Activated T-cell treated with anti-CD3 and anti-CD28 coated beads, Interleukin-2, amount 50 U/mL, for 72 hours (primary cell): Measurements from ENCODE around the gene NNMT. TPM values are rescaled to one million over a fixed set of nuclear protein-coding genes. Genes with fewer than 3 reads are reported as not detected.

Experiments
- ATAC-seq, 2 donors: fragments of 150-1000 bp; cut with Tn5 transposase; replicated peaks in 1 of 2; 2 replicates each; pipeline ENCODE4 v1.10.0; 2021; ENCODE audit warnings: moderate library complexity in 2 of 2, mild to moderate bottlenecking in 1 of 2
- DNase-seq, 2 donors: peaks; one replicate each; pipeline ENCODE4 v3.0.0; 2021 to 2022; ENCODE audit warnings: mixed read lengths in 1 of 2
- H3K27ac Mint-ChIP-seq: one replicate; pipeline ENCODE4 v1.8.0; 2022; ENCODE audit warnings: mild to moderate bottlenecking, moderate library complexity, mixed read lengths
- H3K27me3 Mint-ChIP-seq: one replicate; pipeline ENCODE4 v1.8.0; 2022; ENCODE audit warnings: low read depth, mixed read lengths
- H3K36me3 Mint-ChIP-seq, 2 donors: one replicate each; pipeline ENCODE4 v1.8.0; 2022; ENCODE audit warnings: mixed read lengths in 2 of 2, mild to moderate bottlenecking in 1 of 2; ENCODE audit not compliant: insufficient read depth in 2 of 2
- H3K4me1 Mint-ChIP-seq: one replicate; pipeline ENCODE4 v1.8.0; 2022; ENCODE audit warnings: low read depth, mixed read lengths
- H3K4me3 Mint-ChIP-seq, 2 donors: one replicate each; pipeline ENCODE4 v1.8.0; 2022; ENCODE audit warnings: mild to moderate bottlenecking in 2 of 2, mixed read lengths in 2 of 2, moderate library complexity in 2 of 2
- H3K9me3 Mint-ChIP-seq, 2 donors: one replicate each; pipeline ENCODE4 v1.8.0; 2022; ENCODE audit warnings: mixed read lengths in 2 of 2
- total RNA-seq, 2 donors: library from RNA; stranded (reverse); gene quantifications; one replicate each; pipeline ENCODE4 v1.2.3, GENCODE V29; 2022

The NNMT gene
- total RNA-seq = not detected

DNA sequence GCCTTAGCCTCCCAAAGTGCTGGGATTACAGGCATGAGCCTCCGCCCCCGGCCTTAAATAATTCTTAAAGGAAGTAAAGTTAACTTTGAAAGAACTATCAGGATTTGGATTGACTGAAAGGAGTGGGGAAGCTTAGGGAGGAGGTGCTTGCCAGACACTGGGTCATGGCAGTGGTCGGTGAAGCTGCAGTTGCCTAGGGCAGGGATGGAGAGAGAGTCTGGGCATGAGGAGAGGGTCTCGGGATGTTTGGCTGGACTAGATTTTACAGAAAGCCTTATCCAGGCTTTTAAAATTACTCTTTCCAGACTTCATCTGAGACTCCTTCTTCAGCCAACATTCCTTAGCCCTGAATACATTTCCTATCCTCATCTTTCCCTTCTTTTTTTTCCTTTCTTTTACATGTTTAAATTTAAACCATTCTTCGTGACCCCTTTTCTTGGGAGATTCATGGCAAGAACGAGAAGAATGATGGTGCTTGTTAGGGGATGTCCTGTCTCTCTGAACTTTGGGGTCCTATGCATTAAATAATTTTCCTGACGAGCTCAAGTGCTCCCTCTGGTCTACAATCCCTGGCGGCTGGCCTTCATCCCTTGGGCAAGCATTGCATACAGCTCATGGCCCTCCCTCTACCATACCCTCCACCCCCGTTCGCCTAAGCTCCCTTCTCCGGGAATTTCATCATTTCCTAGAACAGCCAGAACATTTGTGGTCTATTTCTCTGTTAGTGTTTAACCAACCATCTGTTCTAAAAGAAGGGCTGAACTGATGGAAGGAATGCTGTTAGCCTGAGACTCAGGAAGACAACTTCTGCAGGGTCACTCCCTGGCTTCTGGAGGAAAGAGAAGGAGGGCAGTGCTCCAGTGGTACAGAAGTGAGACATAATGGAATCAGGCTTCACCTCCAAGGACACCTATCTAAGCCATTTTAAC lies at the start of gene NNMT:
NNMT (plus strand) TSS at position 724 of the 929 bp plus-strand sequence; CDS start at position 882, 158 bp downstream.
- Mint-ChIP-seq H3K4me1 (no peaks in the 10 kb centered on the region), H3K27me3 (no peaks in the 10 kb centered on the region), H3K4me3 (no peak within 1 kb of the TSS), H3K36me3 (peaks cover 0 to 6% of the 10 kb centered on the region in 2 donors), H3K9me3 (peaks cover 0 to 4% of the 10 kb centered on the region in 2 donors), H3K27ac (no peak within 1 kb of the TSS)
- ATAC-seq (no peak), DNase-seq (no peak)

DNA sequence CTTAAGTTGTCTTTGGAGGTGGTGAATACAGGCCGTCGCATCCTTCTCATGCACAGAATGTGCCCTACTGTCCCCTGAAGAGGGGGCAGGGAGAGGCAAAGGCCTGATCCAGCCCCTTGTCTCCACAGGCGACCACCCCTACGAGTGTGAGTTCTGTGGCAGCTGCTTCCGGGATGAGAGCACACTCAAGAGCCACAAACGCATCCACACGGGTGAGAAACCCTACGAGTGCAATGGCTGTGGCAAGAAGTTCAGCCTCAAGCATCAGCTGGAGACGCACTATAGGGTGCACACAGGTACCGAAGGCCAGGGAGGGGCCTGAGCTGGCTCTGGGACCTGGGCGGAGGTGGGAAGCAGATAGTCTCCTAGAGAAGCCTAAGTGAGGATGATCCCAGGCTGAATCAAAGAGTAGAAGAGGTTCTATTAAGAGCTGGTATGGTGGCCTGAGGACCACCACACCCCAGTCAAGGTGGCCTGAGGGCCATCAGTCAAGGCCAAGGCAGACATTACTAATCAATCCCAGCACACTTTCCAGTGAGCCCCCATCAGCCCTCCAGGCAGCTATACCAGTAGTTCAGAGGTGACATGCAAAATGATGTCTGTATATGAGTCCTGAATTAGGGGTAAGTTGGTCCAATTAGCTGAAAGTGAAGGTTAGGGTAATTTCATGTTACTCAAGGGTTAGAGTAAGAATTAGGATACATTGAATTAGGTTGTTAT lies 49.0 kb upstream of the NNMT start:
- no peak for ATAC-seq
- no peaks in the 10 kb centered on the region for H3K36me3 Mint-ChIP-seq

DNA sequence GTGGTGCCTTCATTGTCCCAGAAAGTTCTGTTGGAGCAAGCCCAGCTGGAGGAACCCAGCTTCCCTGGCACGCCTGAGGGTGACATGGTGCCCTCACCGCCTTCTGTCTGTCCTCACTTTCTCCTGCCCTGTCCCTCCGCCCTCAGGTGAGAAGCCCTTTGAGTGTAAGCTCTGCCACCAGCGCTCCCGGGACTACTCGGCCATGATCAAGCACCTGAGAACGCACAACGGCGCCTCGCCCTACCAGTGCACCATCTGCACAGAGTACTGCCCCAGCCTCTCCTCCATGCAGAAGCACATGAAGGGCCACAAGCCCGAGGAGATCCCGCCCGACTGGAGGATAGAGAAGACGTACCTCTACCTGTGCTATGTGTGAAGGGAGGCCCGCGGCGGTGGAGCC lies 46.0 kb upstream of the NNMT start:
- ATAC-seq (no peak), DNase-seq (no peak)
- H3K4me1 Mint-ChIP-seq = no peaks in the 10 kb centered on the region
- no peaks in the 10 kb centered on the region for H3K27me3 Mint-ChIP-seq
- H3K27ac Mint-ChIP-seq = no peak overlapping the region
- no peaks in the 10 kb centered on the region for H3K9me3 Mint-ChIP-seq
- no peak overlapping the region for H3K4me3 Mint-ChIP-seq
- H3K36me3 Mint-ChIP-seq = no peaks in the 10 kb centered on the region

More for the DNA sequence above, 49.0 kb upstream of the NNMT start:
- DNase-seq = no peak
- H3K27me3 Mint-ChIP-seq = no peaks in the 10 kb centered on the region
- no peaks in the 10 kb centered on the region for H3K9me3 Mint-ChIP-seq
- H3K4me1 Mint-ChIP-seq = no peaks in the 10 kb centered on the region
- no peak overlapping the region for H3K4me3 Mint-ChIP-seq
- H3K27ac Mint-ChIP-seq = no peak overlapping the region

DNA sequence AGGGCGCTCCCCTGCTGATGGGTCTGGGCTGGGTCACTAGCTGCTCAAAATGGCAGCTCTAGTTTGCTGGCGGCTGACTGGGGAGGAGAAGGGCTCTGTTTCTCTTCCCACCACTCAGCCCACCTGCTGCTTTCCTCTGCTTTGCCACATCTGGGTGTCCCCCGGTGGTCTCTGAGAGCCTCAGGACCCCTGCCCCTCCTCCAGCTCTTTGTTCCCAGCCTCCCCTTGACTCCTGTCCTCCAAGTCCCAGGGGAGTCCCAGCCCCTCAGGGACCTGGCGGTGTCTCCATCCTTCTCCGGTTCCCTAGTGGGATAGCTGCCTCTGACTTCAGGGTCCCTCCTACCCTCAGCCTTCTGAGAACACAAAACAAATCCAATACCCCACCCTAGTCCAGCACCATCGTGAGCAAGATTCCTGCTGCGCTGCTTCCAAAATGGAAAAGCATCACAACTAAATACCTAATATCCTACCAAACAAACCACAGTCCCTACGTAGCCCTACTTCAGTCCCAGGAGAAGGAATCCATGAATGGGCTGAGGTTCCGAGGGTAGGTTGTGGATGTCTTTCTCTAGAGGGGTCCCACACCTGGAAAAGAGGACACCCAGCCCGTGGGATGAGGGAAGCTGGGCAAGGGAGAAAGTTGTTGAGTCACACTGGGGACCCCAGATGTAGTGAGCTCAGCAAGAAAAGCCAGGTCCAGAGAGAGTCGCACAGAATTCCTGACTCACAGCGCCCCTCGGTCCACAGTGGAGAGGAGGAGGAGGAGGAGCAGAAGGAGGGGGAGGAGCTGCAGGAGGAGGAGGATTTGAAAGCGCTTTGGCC lies 45.0 kb upstream of the NNMT start:
- Mint-ChIP-seq H3K27ac (no peak overlapping the region), H3K27me3 (no peaks in the 10 kb centered on the region), H3K4me3 (no peak overlapping the region), H3K9me3 (no peaks in the 10 kb centered on the region), H3K36me3 (no peaks in the 10 kb centered on the region), H3K4me1 (no peaks in the 10 kb centered on the region)
- DNase-seq (no peak), ATAC-seq (no peak)

DNA sequence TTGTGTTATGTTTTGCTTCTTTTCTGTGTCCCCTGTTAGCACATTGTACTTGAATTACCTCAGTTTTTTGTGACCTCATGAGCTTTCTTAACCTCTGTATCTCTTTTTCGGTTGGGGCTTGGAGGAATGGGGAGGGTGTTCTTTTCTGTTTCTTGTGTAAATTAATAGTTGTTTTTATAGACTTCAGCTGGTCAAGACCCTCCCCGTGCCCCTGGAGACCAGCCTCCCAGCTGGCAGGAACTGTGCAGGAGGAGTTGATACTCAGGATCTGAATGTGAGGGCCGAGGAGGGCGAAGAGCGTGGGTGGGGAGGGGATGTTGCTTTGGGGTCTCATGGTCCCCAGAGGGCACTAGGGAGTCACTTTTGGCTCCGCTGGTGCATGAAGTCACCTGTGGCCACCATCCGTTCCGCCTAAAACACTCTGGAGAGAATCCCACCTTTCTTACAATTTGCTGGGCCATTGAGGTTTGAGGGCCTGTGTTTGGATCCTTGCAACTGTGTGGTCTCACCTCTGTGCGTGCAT lies 44.3 kb upstream of the NNMT start:
- no peaks in the 10 kb centered on the region for H3K4me1 Mint-ChIP-seq

DNA sequence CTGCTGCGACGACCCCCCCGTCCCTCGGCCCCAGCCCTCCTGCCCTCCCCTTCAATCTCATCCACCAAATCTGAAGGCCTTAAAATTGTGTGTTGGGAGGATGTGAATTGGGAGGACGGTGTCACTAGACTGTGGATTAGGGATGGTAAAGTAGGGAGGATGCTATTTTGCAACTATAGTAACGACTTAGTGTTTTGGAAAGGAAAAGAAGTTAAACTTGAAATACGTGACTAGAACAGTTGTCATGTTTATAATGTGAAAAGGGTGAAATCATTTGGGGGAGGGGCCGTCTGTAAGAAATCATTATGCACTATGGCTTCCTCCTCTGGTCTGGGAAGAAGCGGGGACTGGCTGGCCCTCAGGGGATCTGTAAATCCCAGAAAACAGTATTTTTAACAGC lies 43.4 kb upstream of the NNMT start:
- no peak for ATAC-seq
- Mint-ChIP-seq H3K4me3 (no peak overlapping the region), H3K9me3 (no peaks in the 10 kb centered on the region), H3K27ac (no peak overlapping the region), H3K27me3 (no peaks in the 10 kb centered on the region), H3K4me1 (no peaks in the 10 kb centered on the region), H3K36me3 (no peaks in the 10 kb centered on the region)
- no peak for DNase-seq

More for the DNA sequence above, 44.3 kb upstream of the NNMT start:
- Mint-ChIP-seq H3K9me3 (no peaks in the 10 kb centered on the region), H3K4me3 (no peak overlapping the region), H3K27ac (no peak overlapping the region), H3K36me3 (no peaks in the 10 kb centered on the region), H3K27me3 (no peaks in the 10 kb centered on the region)
- DNase-seq = no peak
- ATAC-seq = no peak

DNA sequence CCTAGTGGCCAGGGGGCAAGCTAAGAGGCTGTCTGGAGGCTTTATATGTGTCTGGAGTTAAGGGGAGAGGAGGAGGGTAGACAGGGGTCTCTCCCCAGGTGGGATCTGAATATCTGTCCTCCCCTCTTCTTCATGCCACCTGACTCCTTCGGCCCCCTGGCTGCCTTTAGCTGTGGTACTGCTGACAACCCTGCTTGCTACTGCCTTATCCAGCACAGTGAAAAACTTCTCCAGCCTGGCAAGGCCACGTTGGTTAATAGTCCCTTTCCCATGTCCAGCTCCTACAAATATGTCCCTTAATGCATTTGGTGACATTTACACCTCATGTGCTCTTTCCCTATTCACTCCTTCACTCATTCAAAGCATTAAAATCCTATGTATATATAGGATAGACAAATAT lies 42.4 kb upstream of the NNMT start:
- H3K27me3 Mint-ChIP-seq = no peaks in the 10 kb centered on the region
- no peaks in the 10 kb centered on the region for H3K36me3 Mint-ChIP-seq
- no peak overlapping the region for H3K27ac Mint-ChIP-seq
- H3K4me3 Mint-ChIP-seq = no peak overlapping the region
- ATAC-seq (no peak), DNase-seq (no peak)
- no peaks in the 10 kb centered on the region for H3K9me3 Mint-ChIP-seq
- H3K4me1 Mint-ChIP-seq = no peaks in the 10 kb centered on the region

DNA sequence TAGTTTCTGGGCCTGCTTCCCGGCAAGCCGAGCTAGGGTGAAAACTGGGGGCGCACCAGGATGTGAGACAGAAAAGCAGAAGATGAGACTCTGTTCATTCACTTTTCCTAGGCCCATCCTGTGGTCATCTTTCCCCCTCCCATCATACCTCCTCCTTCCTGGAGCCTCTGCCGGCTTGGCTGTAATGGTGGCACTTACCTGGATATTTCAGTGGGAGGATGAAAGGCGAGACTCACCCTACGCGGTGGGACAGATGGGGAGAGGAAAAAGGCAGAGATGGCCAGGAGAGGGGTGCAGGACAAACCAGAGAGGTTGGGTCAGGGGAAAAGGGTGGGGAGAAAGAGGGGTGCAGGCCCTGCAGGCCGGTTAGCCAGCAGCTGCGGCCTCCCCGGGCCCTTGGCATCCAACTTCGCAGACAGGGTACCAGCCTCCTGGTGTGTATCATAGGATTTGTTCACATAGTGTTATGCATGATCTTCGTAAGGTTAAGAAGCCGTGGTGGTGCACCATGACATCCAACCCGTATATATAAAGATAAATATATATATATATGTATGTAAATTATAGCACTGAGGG lies 41.5 kb upstream of the NNMT start:
- no peak overlapping the region for H3K4me3 Mint-ChIP-seq
- no peaks in the 10 kb centered on the region for H3K36me3 Mint-ChIP-seq
- no peaks in the 10 kb centered on the region for H3K9me3 Mint-ChIP-seq
- H3K27me3 Mint-ChIP-seq = no peaks in the 10 kb centered on the region
- no peaks in the 10 kb centered on the region for H3K4me1 Mint-ChIP-seq
- ATAC-seq (no peak), DNase-seq (no peak)
- no peak overlapping the region for H3K27ac Mint-ChIP-seq

DNA sequence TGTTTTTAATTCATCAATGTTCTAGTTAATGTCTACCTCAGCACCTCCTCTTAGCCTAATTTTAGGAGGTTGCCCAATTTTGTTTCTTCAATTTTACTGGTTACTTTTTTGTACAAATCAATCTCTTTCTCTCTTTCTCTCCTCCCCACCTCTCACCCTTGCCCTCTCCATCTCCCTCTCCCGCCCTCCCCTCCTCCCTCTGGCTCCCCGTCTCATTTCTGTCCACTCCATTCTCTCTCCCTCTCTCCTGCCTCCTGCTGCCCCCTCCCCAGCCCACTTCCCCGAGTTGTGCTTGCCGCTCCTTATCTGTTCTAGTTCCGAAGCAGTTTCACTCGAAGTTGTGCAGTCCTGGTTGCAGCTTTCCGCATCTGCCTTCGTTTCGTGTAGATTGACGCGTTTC lies 40.9 kb upstream of the NNMT start:
- Mint-ChIP-seq H3K27me3 (no peaks in the 10 kb centered on the region), H3K36me3 (no peaks in the 10 kb centered on the region), H3K9me3 (no peaks in the 10 kb centered on the region), H3K4me3 (no peak overlapping the region), H3K4me1 (no peaks in the 10 kb centered on the region), H3K27ac (no peak overlapping the region)
- DNase-seq (no peak), ATAC-seq (no peak)

DNA sequence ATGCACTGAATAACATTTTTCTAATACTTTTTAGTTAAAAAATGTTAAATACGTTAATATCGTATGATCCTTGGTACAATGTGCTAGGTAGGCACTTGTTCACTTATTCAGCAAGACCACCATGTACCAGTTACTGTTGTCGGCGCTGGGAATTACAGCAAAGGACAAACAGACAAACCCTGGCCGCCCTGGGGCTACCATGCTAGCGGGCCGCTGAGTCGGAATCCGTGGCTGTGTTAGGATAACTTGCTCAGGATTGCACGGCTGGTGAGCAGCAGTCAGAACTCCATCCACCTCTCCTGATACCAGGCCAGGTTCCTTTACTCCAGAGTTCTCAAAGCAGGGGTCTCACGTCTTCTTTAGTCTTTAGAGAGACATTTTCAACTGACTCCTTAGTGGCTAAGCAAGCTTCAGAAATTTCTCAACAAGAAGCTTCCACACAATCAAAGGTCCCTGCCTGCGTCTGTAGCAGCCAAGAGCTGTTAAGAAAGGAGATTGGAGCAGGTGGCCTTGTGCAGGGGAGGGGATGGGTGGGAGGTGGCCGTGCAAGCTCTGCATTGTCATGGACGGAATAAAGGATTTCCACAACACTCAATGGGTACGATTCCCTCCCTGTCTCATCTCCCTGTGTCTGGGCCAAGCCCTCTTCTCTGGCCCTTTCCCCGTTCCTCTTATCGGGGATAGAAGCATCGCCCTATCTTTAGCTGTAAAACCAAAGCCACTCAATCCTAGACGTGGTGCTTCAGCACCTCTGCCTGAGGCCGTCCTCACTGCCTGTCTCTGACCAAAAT lies 39.8 kb upstream of the NNMT start:
- ATAC-seq = no peak

DNA sequence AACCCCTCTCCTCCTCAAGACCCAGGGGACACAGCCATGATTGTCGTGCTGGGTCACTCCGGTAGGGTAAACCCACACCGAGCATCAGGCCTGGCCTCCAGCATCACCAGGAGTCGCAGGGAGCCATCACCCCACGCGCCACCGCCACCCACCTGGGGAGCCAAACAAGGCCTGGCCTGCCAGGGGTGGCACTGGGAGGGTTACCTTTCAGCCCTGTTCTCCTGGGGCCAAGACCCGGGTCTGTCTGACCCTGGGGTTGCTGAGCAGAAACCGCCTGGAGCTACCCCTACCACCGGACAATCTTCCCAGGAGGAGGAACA lies 39.3 kb upstream of the NNMT start:
- no peak for ATAC-seq
- H3K27me3 Mint-ChIP-seq = no peaks in the 10 kb centered on the region
- no peaks in the 10 kb centered on the region for H3K4me1 Mint-ChIP-seq
- no peak overlapping the region for H3K27ac Mint-ChIP-seq
- H3K9me3 Mint-ChIP-seq = no peaks in the 10 kb centered on the region
- no peak for DNase-seq
- H3K4me3 Mint-ChIP-seq = no peak overlapping the region
- no peaks in the 10 kb centered on the region for H3K36me3 Mint-ChIP-seq

More for the DNA sequence above, 39.8 kb upstream of the NNMT start:
- DNase-seq = no peak
- Mint-ChIP-seq H3K4me3 (no peak overlapping the region), H3K36me3 (no peaks in the 10 kb centered on the region), H3K4me1 (no peaks in the 10 kb centered on the region), H3K9me3 (no peaks in the 10 kb centered on the region), H3K27me3 (no peaks in the 10 kb centered on the region), H3K27ac (no peak overlapping the region)
